Measurements from ENCODE around the gene DNM3.

The DNM3 gene

DNA sequence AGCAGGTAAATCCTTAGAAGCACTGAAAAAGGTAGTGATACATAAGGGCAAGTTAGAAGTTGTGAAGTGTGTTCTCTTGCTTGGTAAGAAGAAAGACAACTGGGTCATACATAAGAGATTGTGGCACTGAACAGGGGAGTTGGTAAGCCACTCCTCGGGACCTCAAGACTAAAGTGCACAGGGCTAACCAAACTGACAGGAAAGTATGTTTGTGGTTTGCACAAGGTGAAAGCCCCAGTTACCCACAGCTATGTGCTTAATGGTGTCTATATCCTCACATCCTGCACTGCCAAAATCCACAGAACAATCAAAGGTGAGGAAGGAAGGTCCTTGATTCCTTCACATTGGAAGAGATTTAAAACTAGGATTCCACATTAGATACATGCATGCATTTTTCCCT, 276.5 kb downstream of the DNM3 start:
- DNase-seq (ENCODE audit: low spot score), result peak; percentile 7
- TF ChIP-seq, protein P1, sequence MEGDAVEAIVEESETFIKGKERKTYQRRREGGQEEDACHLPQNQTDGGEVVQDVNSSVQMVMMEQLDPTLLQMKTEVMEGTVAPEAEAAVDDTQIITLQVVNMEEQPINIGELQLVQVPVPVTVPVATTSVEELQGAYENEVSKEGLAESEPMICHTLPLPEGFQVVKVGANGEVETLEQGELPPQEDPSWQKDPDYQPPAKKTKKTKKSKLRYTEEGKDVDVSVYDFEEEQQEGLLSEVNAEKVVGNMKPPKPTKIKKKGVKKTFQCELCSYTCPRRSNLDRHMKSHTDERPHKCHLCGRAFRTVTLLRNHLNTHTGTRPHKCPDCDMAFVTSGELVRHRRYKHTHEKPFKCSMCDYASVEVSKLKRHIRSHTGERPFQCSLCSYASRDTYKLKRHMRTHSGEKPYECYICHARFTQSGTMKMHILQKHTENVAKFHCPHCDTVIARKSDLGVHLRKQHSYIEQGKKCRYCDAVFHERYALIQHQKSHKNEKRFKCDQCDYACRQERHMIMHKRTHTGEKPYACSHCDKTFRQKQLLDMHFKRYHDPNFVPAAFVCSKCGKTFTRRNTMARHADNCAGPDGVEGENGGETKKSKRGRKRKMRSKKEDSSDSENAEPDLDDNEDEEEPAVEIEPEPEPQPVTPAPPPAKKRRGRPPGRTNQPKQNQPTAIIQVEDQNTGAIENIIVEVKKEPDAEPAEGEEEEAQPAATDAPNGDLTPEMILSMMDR (IDR thresholded peaks at IDR 0.05; ENCODE audit: extremely low read depth, missing control alignments), result no peak

GRCh38 chr1:172118618-172119017, 277.3 kb downstream of the DNM3 start:
- TF ChIP-seq, protein P1 (IDR thresholded peaks at IDR 0.05; ENCODE audit: extremely low read depth, missing control alignments), result no peak

GRCh38 chr1:172119184-172119583, 277.9 kb downstream of the DNM3 start:
- DNase-seq (ENCODE audit: low spot score), result no peak
- TF ChIP-seq, protein P1 (IDR thresholded peaks at IDR 0.05; ENCODE audit: extremely low read depth, missing control alignments), result no peak

More at GRCh38 chr1:172118618-172119017, 277.3 kb downstream of the DNM3 start:
- DNase-seq (ENCODE audit: low spot score), result no peak

DNA sequence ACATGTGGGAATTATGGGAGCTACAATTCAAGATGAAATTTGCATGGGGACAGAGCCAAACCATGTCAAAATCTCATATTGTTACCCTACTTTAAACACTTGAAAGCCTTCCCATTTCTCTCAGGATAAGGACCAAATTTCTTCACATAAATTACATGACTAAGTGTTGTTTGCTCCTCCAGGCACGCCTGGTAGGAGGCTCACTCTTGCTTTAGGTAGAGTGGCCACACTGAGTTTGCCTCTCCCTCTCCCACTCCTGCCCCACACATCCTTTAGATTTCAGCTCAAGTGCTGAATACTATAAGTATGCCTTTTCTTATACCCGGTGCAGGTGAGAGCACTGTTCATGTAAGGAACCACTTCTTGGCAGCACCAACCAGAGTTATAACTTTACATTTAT, 279.1 kb downstream of the DNM3 start:
- DNase-seq (ENCODE audit: low spot score), result no peak
- TF ChIP-seq, protein P1 (IDR thresholded peaks at IDR 0.05; ENCODE audit: extremely low read depth, missing control alignments), result no peak

GRCh38 chr1:172121081-172121717, 279.9 kb downstream of the DNM3 start:
- DNase-seq (ENCODE audit: low spot score), result no peak

GRCh38 chr1:172122381-172122780, 281.1 kb downstream of the DNM3 start:
- TF ChIP-seq, protein P1 (IDR thresholded peaks at IDR 0.05; ENCODE audit: extremely low read depth, missing control alignments), result no peak
- no peak for DNase-seq (ENCODE audit: low spot score)

More at GRCh38 chr1:172121081-172121717, 279.9 kb downstream of the DNM3 start:
- TF ChIP-seq, protein P1 (IDR thresholded peaks at IDR 0.05; ENCODE audit: extremely low read depth, missing control alignments), result no peak

- no peak for DNase-seq (ENCODE audit: low spot score)
- TF ChIP-seq, protein P1 (IDR thresholded peaks at IDR 0.05; ENCODE audit: extremely low read depth, missing control alignments), result no peak
Measured at GRCh38 chr1:172125250-172125649, 284.0 kb downstream of the DNM3 start.
